Left cardiac atrium (tissue), 4 donors: Measurements from ENCODE around the gene WDFY4. TPM values are rescaled to one million over a fixed set of nuclear protein-coding genes. Genes with fewer than 3 reads are reported as not detected.
A peak's percentile ranks its signal among the peaks of the same experiment; 100 is the strongest.

Experiments used
- ATAC-seq, 2 donors: fragments of 200-7000 bp; cut with Tn5 transposase; one replicate each; pipeline ENCODE4 v1.9.1; 2020; ENCODE audit warnings: mild to moderate bottlenecking in 2 of 2, moderate library complexity in 2 of 2
- DNase-seq: peaks from one replicate; pipeline ENCODE4 v3.0.0-alpha.2; 2020
- intact Hi-C, 2 donors: fragments of 100-400 bp; cut with DNase I; formaldehyde crosslinking; loops; one replicate each; pipeline versions ENCODE4 v1.14.1 to v1.15.1; 2022 to 2023
- total RNA-seq, 2 donors: library from RNA; stranded (reverse); fragmentation: NEBNext Ultra II Directional; extraction: Animal tissue kit (Norgen Biotek cat#: 25700); gene quantifications; one replicate each; pipeline ENCODE4 v1.2.1, GENCODE V29; 2021
- donor health status: DM: no; HTN: yes; CAD: no.
- donor health status: DM: no; HTN: yes; CAD: no; lungs with severe emphysema.
- donor health status: DM: yes; HTN: yes; CAD: no.
- donor health status: Dilated cardiomyopathy.

Gene WDFY4
- total RNA-seq, 2 donors from 2014 or later: 2.6 to 3.8 TPM

GRCh38 chr10:48940372-48940771 is 255.7 kb downstream of the WDFY4 start:
- ATAC-seq: no peak
- intact Hi-C loops: no loop called here

GRCh38 chr10:48940958-48941357 is 256.3 kb downstream of the WDFY4 start:
- intact Hi-C loops: no loop called here
- DNase-seq (no peak), ATAC-seq (no peak)

More at GRCh38 chr10:48940372-48940771, 255.7 kb downstream of the WDFY4 start:
- no peak for DNase-seq

GRCh38 chr10:48941427-48942075 is 256.9 kb downstream of the WDFY4 start:
- DNase-seq: no peak
- intact Hi-C loops: no loop called here
- ATAC-seq: no peak

- intact Hi-C loops: no loop called here
- no peak for ATAC-seq
- DNase-seq: no peak
These were observed 258.4 kb downstream of the WDFY4 start for GRCh38 chr10:48943096-48943495.

- ATAC-seq: no peak
- intact Hi-C loops: no loop called here
- DNase-seq: no peak
These were observed 259.5 kb downstream of the WDFY4 start for GRCh38 chr10:48944171-48944570.

- intact Hi-C loops: no loop called here
- ATAC-seq (no peak), DNase-seq (no peak)
These were observed 260.9 kb downstream of the WDFY4 start for GRCh38 chr10:48945441-48946130.

GRCh38 chr10:48946332-48946731 is 261.7 kb downstream of the WDFY4 start:
- ATAC-seq (no peak), DNase-seq (no peak)
- intact Hi-C loops: no loop called here

GRCh38 chr10:48946891-48947500 is 262.3 kb downstream of the WDFY4 start:
- ATAC-seq (no peak), DNase-seq (no peak)
- intact Hi-C loops: no loop called here

GRCh38 chr10:48947690-48948469 is 263.2 kb downstream of the WDFY4 start:
- DNase-seq (no peak), ATAC-seq (peak in 1 of 2 donors; percentile 71)
- intact Hi-C loops: no loop called here

GRCh38 chr10:48948470-48949037 is 263.9 kb downstream of the WDFY4 start:
- DNase-seq: no peak
- intact Hi-C loops: no loop called here
- ATAC-seq: no peak

- intact Hi-C loops: no loop called here
- DNase-seq: no peak
These were observed 267.0 kb downstream of the WDFY4 start for GRCh38 chr10:48951707-48952106.

GRCh38 chr10:48957361-48958151 is 272.9 kb downstream of the WDFY4 start:
- intact Hi-C loops: no loop called here
- DNase-seq: no peak
- no peak for ATAC-seq

More at GRCh38 chr10:48951707-48952106, 267.0 kb downstream of the WDFY4 start:
- no peak for ATAC-seq

GRCh38 chr10:48958598-48959190 is 274.0 kb downstream of the WDFY4 start:
- intact Hi-C loops: no loop called here
- ATAC-seq: peak in 1 of 2 donors; percentile 27
- no peak for DNase-seq

GRCh38 chr10:48964038-48964437 is 279.4 kb downstream of the WDFY4 start:
- intact Hi-C loops: no loop called here

GRCh38 chr10:48965460-48965859 is 280.8 kb downstream of the WDFY4 start:
- DNase-seq (no peak), ATAC-seq (no peak)
- intact Hi-C loops: no loop called here

More at GRCh38 chr10:48964038-48964437, 279.4 kb downstream of the WDFY4 start:
- ATAC-seq: no peak
- DNase-seq: no peak

- no peak for ATAC-seq
- intact Hi-C loops: no loop called here
- no peak for DNase-seq
These were observed 283.4 kb downstream of the WDFY4 start for GRCh38 chr10:48968036-48968435.

GRCh38 chr10:48970046-48970445 is 285.4 kb downstream of the WDFY4 start:
- intact Hi-C loops: loop anchor here in 1 of 2 donors (10.0 kb wide), 1 partner anchor 305 kb away; no protein-coding TSS in a partner anchor
- DNase-seq (no peak), ATAC-seq (no peak)

GRCh38 chr10:48970654-48971053 is 286.0 kb downstream of the WDFY4 start:
- ATAC-seq (no peak), DNase-seq (no peak)
- intact Hi-C loops: loop anchor here in 1 of 2 donors (10.0 kb wide), 1 partner anchor 306 kb away; no protein-coding TSS in a partner anchor
